Stimulated activated naive CD8-positive, alpha-beta T cell treated with anti-CD3 and anti-CD28 coated beads, Interleukin-15, Interleukin-2, amounts not matched to agents 100 ng/mL and 50 ng/mL, for 24 hours (primary cell): ENCODE results near the gene PLA2R1.

Experiments
- H3K27ac Mint-ChIP-seq: one replicate; pipeline ENCODE4 v1.8.0; 2021; ENCODE audit warnings: mild to moderate bottlenecking, mixed read lengths
- H3K27me3 Mint-ChIP-seq: one replicate; pipeline ENCODE4 v1.8.0; 2021; ENCODE audit warnings: mixed read lengths
- H3K36me3 Mint-ChIP-seq: one replicate; pipeline ENCODE4 v1.8.0; 2021; ENCODE audit warnings: low read depth, mixed read lengths
- H3K4me1 Mint-ChIP-seq: one replicate; pipeline ENCODE4 v1.8.0; 2021; ENCODE audit warnings: low read depth, mixed read lengths
- H3K4me3 Mint-ChIP-seq: one replicate; pipeline ENCODE4 v1.8.0; 2021; ENCODE audit warnings: mild to moderate bottlenecking, mixed read lengths
- H3K9me3 Mint-ChIP-seq: one replicate; pipeline ENCODE4 v1.8.0; 2021; ENCODE audit warnings: mixed read lengths

The PLA2R1 gene

GRCh38 chr2:160076914-160077313 lies 14.5 kb upstream of the PLA2R1 start:
- no peaks in the 10 kb centered on the region for H3K9me3 Mint-ChIP-seq
- no peak overlapping the region for H3K27ac Mint-ChIP-seq
- H3K4me3 Mint-ChIP-seq = no peak overlapping the region
- H3K36me3 Mint-ChIP-seq = no peaks in the 10 kb centered on the region
- peaks cover 6% of the 10 kb centered on the region for H3K27me3 Mint-ChIP-seq
- no peaks in the 10 kb centered on the region for H3K4me1 Mint-ChIP-seq

GRCh38 chr2:160076241-160076640 lies 13.8 kb upstream of the PLA2R1 start:
- H3K9me3 Mint-ChIP-seq = no peaks in the 10 kb centered on the region
- no peak overlapping the region for H3K27ac Mint-ChIP-seq
- H3K4me1 Mint-ChIP-seq = no peaks in the 10 kb centered on the region
- H3K36me3 Mint-ChIP-seq = no peaks in the 10 kb centered on the region
- peaks cover 6% of the 10 kb centered on the region for H3K27me3 Mint-ChIP-seq
- no peak overlapping the region for H3K4me3 Mint-ChIP-seq

GRCh38 chr2:160075171-160075570 lies 12.8 kb upstream of the PLA2R1 start:
- H3K9me3 Mint-ChIP-seq = no peaks in the 10 kb centered on the region
- no peak overlapping the region for H3K4me3 Mint-ChIP-seq
- H3K27me3 Mint-ChIP-seq = peaks cover 4% of the 10 kb centered on the region
- no peak overlapping the region for H3K27ac Mint-ChIP-seq
- no peaks in the 10 kb centered on the region for H3K4me1 Mint-ChIP-seq
- no peaks in the 10 kb centered on the region for H3K36me3 Mint-ChIP-seq

- H3K4me3 Mint-ChIP-seq = no peak overlapping the region
- peaks cover 4% of the 10 kb centered on the region for H3K9me3 Mint-ChIP-seq
- H3K27ac Mint-ChIP-seq = no peak overlapping the region
- H3K4me1 Mint-ChIP-seq = no peaks in the 10 kb centered on the region
- H3K27me3 Mint-ChIP-seq = peaks cover 4% of the 10 kb centered on the region
- H3K36me3 Mint-ChIP-seq = no peaks in the 10 kb centered on the region
These were observed 11.0 kb upstream of the PLA2R1 start for GRCh38 chr2:160073284-160073888.

- Mint-ChIP-seq H3K4me1 (no peaks in the 10 kb centered on the region), H3K36me3 (no peaks in the 10 kb centered on the region), H3K4me3 (no peak overlapping the region), H3K9me3 (peaks cover 5% of the 10 kb centered on the region), H3K27me3 (peaks cover 15% of the 10 kb centered on the region), H3K27ac (no peak overlapping the region)
These were observed 6.5 kb upstream of the PLA2R1 start for GRCh38 chr2:160068906-160069305.

GRCh38 chr2:160064916-160065315 lies 2.5 kb upstream of the PLA2R1 start:
- H3K4me3 Mint-ChIP-seq = no peak overlapping the region
- H3K36me3 Mint-ChIP-seq = no peaks in the 10 kb centered on the region
- H3K9me3 Mint-ChIP-seq = peaks cover 5% of the 10 kb centered on the region
- H3K4me1 Mint-ChIP-seq = peaks cover 8% of the 10 kb centered on the region
- H3K27me3 Mint-ChIP-seq = peaks cover 36% of the 10 kb centered on the region
- H3K27ac Mint-ChIP-seq = no peak overlapping the region

GRCh38 chr2:160063879-160064612 lies 1.6 kb upstream of the PLA2R1 start:
- Mint-ChIP-seq H3K4me1 (peaks cover 8% of the 10 kb centered on the region), H3K27ac (no peak overlapping the region), H3K9me3 (peaks cover 5% of the 10 kb centered on the region), H3K27me3 (peaks cover 42% of the 10 kb centered on the region), H3K36me3 (no peaks in the 10 kb centered on the region), H3K4me3 (no peak overlapping the region)

GRCh38 chr2:160063271-160063670 lies 856 bp upstream of the PLA2R1 start:
- no peaks in the 10 kb centered on the region for H3K9me3 Mint-ChIP-seq
- H3K27me3 Mint-ChIP-seq = peaks cover 44% of the 10 kb centered on the region
- H3K4me3 Mint-ChIP-seq = peak overlapping the region; percentile 70
- no peak overlapping the region for H3K27ac Mint-ChIP-seq
- H3K36me3 Mint-ChIP-seq = no peaks in the 10 kb centered on the region
- H3K4me1 Mint-ChIP-seq = peaks cover 8% of the 10 kb centered on the region

GRCh38 chr2:160061944-160062291 lies 497 bp downstream of the PLA2R1 start:
- H3K27me3 Mint-ChIP-seq = peaks cover 46% of the 10 kb centered on the region
- no peaks in the 10 kb centered on the region for H3K9me3 Mint-ChIP-seq
- H3K27ac Mint-ChIP-seq = no peak overlapping the region
- peak overlapping the region; percentile 17 for H3K4me3 Mint-ChIP-seq
- H3K4me1 Mint-ChIP-seq = peaks cover 8% of the 10 kb centered on the region
- H3K36me3 Mint-ChIP-seq = no peaks in the 10 kb centered on the region

- Mint-ChIP-seq H3K27ac (no peak overlapping the region), H3K27me3 (peaks cover 44% of the 10 kb centered on the region), H3K4me1 (peaks cover 8% of the 10 kb centered on the region), H3K9me3 (no peaks in the 10 kb centered on the region), H3K36me3 (no peaks in the 10 kb centered on the region), H3K4me3 (no peak overlapping the region)
These were observed 882 bp downstream of the PLA2R1 start for GRCh38 chr2:160061533-160061932.

- Mint-ChIP-seq H3K4me1 (peaks cover 8% of the 10 kb centered on the region), H3K9me3 (no peaks in the 10 kb centered on the region), H3K27ac (no peak overlapping the region), H3K27me3 (peaks cover 44% of the 10 kb centered on the region), H3K4me3 (no peak overlapping the region), H3K36me3 (no peaks in the 10 kb centered on the region)
These were observed 2.1 kb downstream of the PLA2R1 start for GRCh38 chr2:160060297-160060696.

- no peak overlapping the region for H3K27ac Mint-ChIP-seq
- no peak overlapping the region for H3K4me3 Mint-ChIP-seq
- H3K4me1 Mint-ChIP-seq = no peaks in the 10 kb centered on the region
- no peaks in the 10 kb centered on the region for H3K36me3 Mint-ChIP-seq
- no peaks in the 10 kb centered on the region for H3K9me3 Mint-ChIP-seq
- peaks cover 39% of the 10 kb centered on the region for H3K27me3 Mint-ChIP-seq
These were observed 5.1 kb downstream of the PLA2R1 start for GRCh38 chr2:160057356-160057755.

GRCh38 chr2:160055726-160056108 lies 6.7 kb downstream of the PLA2R1 start:
- Mint-ChIP-seq H3K4me1 (no peaks in the 10 kb centered on the region), H3K27ac (no peak overlapping the region), H3K9me3 (no peaks in the 10 kb centered on the region), H3K36me3 (no peaks in the 10 kb centered on the region), H3K27me3 (peaks cover 41% of the 10 kb centered on the region), H3K4me3 (no peak overlapping the region)

GRCh38 chr2:160054984-160055725 lies 7.3 kb downstream of the PLA2R1 start:
- Mint-ChIP-seq H3K9me3 (no peaks in the 10 kb centered on the region), H3K4me1 (no peaks in the 10 kb centered on the region), H3K36me3 (no peaks in the 10 kb centered on the region), H3K4me3 (no peak overlapping the region), H3K27ac (no peak overlapping the region), H3K27me3 (peaks cover 35% of the 10 kb centered on the region)

- H3K36me3 Mint-ChIP-seq = no peaks in the 10 kb centered on the region
- peaks cover 26% of the 10 kb centered on the region for H3K27me3 Mint-ChIP-seq
- H3K27ac Mint-ChIP-seq = no peak overlapping the region
- H3K4me3 Mint-ChIP-seq = no peak overlapping the region
- H3K4me1 Mint-ChIP-seq = no peaks in the 10 kb centered on the region
- no peaks in the 10 kb centered on the region for H3K9me3 Mint-ChIP-seq
These were observed 8.5 kb downstream of the PLA2R1 start for GRCh38 chr2:160053946-160054345.
